ENCODE measurements around the gene HOXD3. TPM values are rescaled to one million over a fixed set of nuclear protein-coding genes. Genes with fewer than 3 reads are reported as not detected.

The HOXD3 gene
- total RNA-seq, 1 donor from 2014 or later: not detected

GRCh38 chr2:176174382-176174823, 17.3 kb downstream of the HOXD3 start:
- H3K36me3 Mint-ChIP-seq (ENCODE audit: low read depth, unreplicated experiment): no peaks in the 10 kb centered on the region
- Histone ChIP-seq H3K27ac (ENCODE audit: low read depth, low read length) (no peak overlapping the region), H3K4me3 (ENCODE audit: insufficient read depth, low read depth, low read length) (no peak overlapping the region), H3K27me3 (ENCODE audit: insufficient read depth, low read length) (peaks cover 74% of the 10 kb centered on the region), H3K4me2 (ENCODE audit: low read length) (peak overlapping the region; percentile 50), H2AFZ (ENCODE audit: low read depth, low read length) (no peak overlapping the region), H3K36me3 (ENCODE audit: insufficient read depth, low read length) (no peaks in the 10 kb centered on the region), H3K9me3 (ENCODE audit: insufficient read depth, low read depth, low read length) (no peaks in the 10 kb centered on the region), H4K20me1 (ENCODE audit: insufficient read depth, low read length) (no peaks in the 10 kb centered on the region), H3K4me1 (ENCODE audit: insufficient read depth, low read length) (peaks cover 4% of the 10 kb centered on the region), H3K9ac (ENCODE audit: low read length) (no peak overlapping the region), H3K79me2 (ENCODE audit: insufficient read depth, low read length) (no peaks in the 10 kb centered on the region)
- H3K27me3 Mint-ChIP-seq (ENCODE audit: low read depth, unreplicated experiment): peaks cover 85% of the 10 kb centered on the region
- FAIRE-seq: no peak
- peaks cover 13% of the 10 kb centered on the region for H3K9me3 Mint-ChIP-seq (ENCODE audit: unreplicated experiment)
- DNase-seq (ENCODE audit: low read depth): peak; percentile 70
- peak overlapping the region; percentile 62 for H3K27ac Mint-ChIP-seq (ENCODE audit: unreplicated experiment)
- H3K4me1 Mint-ChIP-seq (ENCODE audit: low read depth, unreplicated experiment): peaks cover 12% of the 10 kb centered on the region
- peak overlapping the region; percentile 73 for H3K4me3 Mint-ChIP-seq (ENCODE audit: unreplicated experiment)
- TF ChIP-seq, protein P1, sequence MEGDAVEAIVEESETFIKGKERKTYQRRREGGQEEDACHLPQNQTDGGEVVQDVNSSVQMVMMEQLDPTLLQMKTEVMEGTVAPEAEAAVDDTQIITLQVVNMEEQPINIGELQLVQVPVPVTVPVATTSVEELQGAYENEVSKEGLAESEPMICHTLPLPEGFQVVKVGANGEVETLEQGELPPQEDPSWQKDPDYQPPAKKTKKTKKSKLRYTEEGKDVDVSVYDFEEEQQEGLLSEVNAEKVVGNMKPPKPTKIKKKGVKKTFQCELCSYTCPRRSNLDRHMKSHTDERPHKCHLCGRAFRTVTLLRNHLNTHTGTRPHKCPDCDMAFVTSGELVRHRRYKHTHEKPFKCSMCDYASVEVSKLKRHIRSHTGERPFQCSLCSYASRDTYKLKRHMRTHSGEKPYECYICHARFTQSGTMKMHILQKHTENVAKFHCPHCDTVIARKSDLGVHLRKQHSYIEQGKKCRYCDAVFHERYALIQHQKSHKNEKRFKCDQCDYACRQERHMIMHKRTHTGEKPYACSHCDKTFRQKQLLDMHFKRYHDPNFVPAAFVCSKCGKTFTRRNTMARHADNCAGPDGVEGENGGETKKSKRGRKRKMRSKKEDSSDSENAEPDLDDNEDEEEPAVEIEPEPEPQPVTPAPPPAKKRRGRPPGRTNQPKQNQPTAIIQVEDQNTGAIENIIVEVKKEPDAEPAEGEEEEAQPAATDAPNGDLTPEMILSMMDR (IDR thresholded peaks at IDR 0.05; ENCODE audit: insufficient read depth, low read depth, low read length): no peak
- peak; percentile 61 for TF ChIP-seq EZH2 (IDR thresholded peaks at IDR 0.05; ENCODE audit: insufficient read depth, low read length)

DNA sequence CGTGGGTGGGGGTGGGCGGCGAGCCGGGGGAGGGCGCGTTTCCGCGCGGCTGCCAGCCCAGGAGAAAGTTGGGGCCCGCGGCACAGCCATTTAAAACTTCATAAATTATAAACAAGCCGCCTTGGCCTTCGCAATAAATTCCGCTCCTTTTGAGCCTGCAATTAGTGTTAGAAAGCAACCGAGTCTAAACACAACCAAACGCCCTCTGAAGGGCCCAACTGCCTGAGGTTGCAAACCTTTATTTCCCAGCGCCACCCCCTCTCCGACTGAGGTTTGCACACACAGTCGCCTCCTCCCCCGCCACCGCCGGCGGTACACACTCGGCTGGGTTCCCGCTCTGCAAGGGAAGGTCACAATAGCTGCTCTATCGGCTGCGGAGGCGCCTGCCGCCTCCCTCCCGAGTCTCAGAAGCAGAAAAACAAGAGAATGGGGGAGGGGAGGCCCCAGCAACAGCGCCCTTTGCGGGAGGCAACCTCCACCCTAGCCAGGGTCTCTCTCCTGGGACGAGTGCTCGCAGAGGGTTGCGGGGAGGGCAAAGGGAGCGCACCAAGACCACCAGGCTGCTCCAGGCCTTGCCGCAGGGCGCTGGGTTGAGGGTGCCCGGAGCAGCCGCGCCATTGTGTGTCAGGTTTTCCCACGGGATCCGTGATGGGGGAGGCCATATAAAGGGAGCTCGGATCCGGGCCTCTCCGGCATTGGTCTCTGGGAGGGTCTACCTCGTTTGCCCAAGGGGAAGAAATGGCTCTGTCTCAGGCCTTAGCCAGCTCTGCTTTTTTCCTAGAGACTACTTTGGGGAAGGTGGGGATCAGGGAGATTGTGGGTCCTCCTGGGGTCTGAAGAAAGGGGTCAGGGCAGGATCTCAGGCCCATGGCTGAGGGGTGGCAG, 18.0 kb downstream of the HOXD3 start:
- Histone ChIP-seq H3K4me1 (ENCODE audit: insufficient read depth, low read length) (peaks cover 4% of the 10 kb centered on the region), H3K4me3 (ENCODE audit: insufficient read depth, low read depth, low read length) (no peak overlapping the region), H3K4me2 (ENCODE audit: low read length) (peak overlapping the region; percentile 50), H3K9me3 (ENCODE audit: insufficient read depth, low read depth, low read length) (no peaks in the 10 kb centered on the region), H4K20me1 (ENCODE audit: insufficient read depth, low read length) (no peaks in the 10 kb centered on the region), H3K27me3 (ENCODE audit: insufficient read depth, low read length) (peaks cover 78% of the 10 kb centered on the region), H3K9ac (ENCODE audit: low read length) (no peak overlapping the region), H3K36me3 (ENCODE audit: insufficient read depth, low read length) (no peaks in the 10 kb centered on the region), H3K27ac (ENCODE audit: low read depth, low read length) (no peak overlapping the region), H2AFZ (ENCODE audit: low read depth, low read length) (no peak overlapping the region), H3K79me2 (ENCODE audit: insufficient read depth, low read length) (no peaks in the 10 kb centered on the region)
- H3K4me1 Mint-ChIP-seq (ENCODE audit: low read depth, unreplicated experiment): peaks cover 12% of the 10 kb centered on the region
- TF ChIP-seq EZH2 (IDR thresholded peaks at IDR 0.05; ENCODE audit: insufficient read depth, low read length): peak; percentile 66
- TF ChIP-seq, protein P1 (IDR thresholded peaks at IDR 0.05; ENCODE audit: insufficient read depth, low read depth, low read length): no peak
- FAIRE-seq: no peak
- H3K27me3 Mint-ChIP-seq (ENCODE audit: low read depth, unreplicated experiment): peaks cover 85% of the 10 kb centered on the region
- no peak overlapping the region for H3K27ac Mint-ChIP-seq (ENCODE audit: unreplicated experiment)
- H3K4me3 Mint-ChIP-seq (ENCODE audit: unreplicated experiment): peak overlapping the region; percentile 70
- peaks cover 12% of the 10 kb centered on the region for H3K9me3 Mint-ChIP-seq (ENCODE audit: unreplicated experiment)
- DNase-seq (ENCODE audit: low read depth): peak; percentile 39
- H3K36me3 Mint-ChIP-seq (ENCODE audit: low read depth, unreplicated experiment): no peaks in the 10 kb centered on the region

All from astrocyte (in vitro differentiated cells and primary cell).